Liver (tissue), 9 donors: Measurements from ENCODE around the gene ZDHHC18. TPM values are rescaled to one million over a fixed set of nuclear protein-coding genes. Genes with fewer than 3 reads are reported as not detected.

ENCODE experiments used
- DNase-seq: peaks from one replicate; pipeline ENCODE4 v3.0.0-alpha.2; 2017; ENCODE audit warnings: low spot score
- H3K27ac ChIP-seq, 2 donors: one replicate each; pipeline ENCODE4 v1.7.0; 2013; ENCODE audit warnings: inconsistent platforms in 2 of 2, low read length in 2 of 2, control low read depth in 1 of 2, low read depth in 1 of 2, mild to moderate bottlenecking in 1 of 2
- H3K27me3 ChIP-seq, 4 donors: one replicate each; pipeline versions ENCODE4 v1.6.1 to v1.7.0; 2013; ENCODE audit warnings: low read length in 3 of 4, inconsistent platforms in 1 of 4, mild to moderate bottlenecking in 1 of 4, moderate library complexity in 1 of 4; ENCODE audit not compliant: control insufficient read depth in 4 of 4, insufficient read depth in 4 of 4
- H3K36me3 ChIP-seq, 4 donors: one replicate each; pipeline versions ENCODE4 v1.6.1 to v1.7.0; 2013; ENCODE audit warnings: low read length in 3 of 4, mild to moderate bottlenecking in 3 of 4, low read depth in 1 of 4, moderate library complexity in 1 of 4; ENCODE audit not compliant: control insufficient read depth in 4 of 4, insufficient read depth in 3 of 4
- H3K4me1 ChIP-seq, 4 donors: one replicate each; pipeline versions ENCODE4 v1.6.1 to v1.7.0; 2013; ENCODE audit warnings: low read length in 3 of 4, mild to moderate bottlenecking in 3 of 4, moderate library complexity in 1 of 4; ENCODE audit not compliant: control insufficient read depth in 4 of 4, insufficient read depth in 4 of 4
- H3K4me3 ChIP-seq, 3 donors: one replicate each; pipeline versions ENCODE4 v1.6.1 to v1.7.0; 2013; ENCODE audit warnings: low read length in 3 of 3, control low read depth in 1 of 3, low read depth in 1 of 3, mild to moderate bottlenecking in 1 of 3
- H3K9ac ChIP-seq, 2 donors: one replicate each; pipeline ENCODE4 v1.7.0; 2013; ENCODE audit warnings: low read length in 2 of 2, mild to moderate bottlenecking in 2 of 2, moderate library complexity in 2 of 2, control low read depth in 1 of 2, low read depth in 1 of 2
- H3K9me3 ChIP-seq, 4 donors: one replicate each; pipeline versions ENCODE4 v1.6.1 to v1.7.0; 2013; ENCODE audit warnings: low read length in 3 of 4; ENCODE audit not compliant: control insufficient read depth in 4 of 4
- ATF3 ChIP-seq: IDR thresholded peaks from 2 replicates; pipeline ENCODE4 v1.6.1; 2016; ENCODE audit warnings: antibody characterized with exemption
- EGR1 ChIP-seq, 2 donors: IDR thresholded peaks; 2 replicates each; pipeline ENCODE4 v1.6.1; 2016 to 2018; ENCODE audit warnings: antibody characterized with exemption in 2 of 2, low read depth in 2 of 2
- FOXA1 ChIP-seq: IDR thresholded peaks from 2 replicates; pipeline ENCODE4 v1.6.1; 2016; ENCODE audit warnings: antibody characterized with exemption
- FOXA2 ChIP-seq: IDR thresholded peaks from 2 replicates; pipeline ENCODE4 v1.6.1; 2016; ENCODE audit warnings: antibody characterized with exemption
- GABPA ChIP-seq, 2 donors: IDR thresholded peaks in 1 of 2; conservative IDR thresholded peaks in 1 of 2; 2 replicates each; pipeline ENCODE4 v1.6.1; 2016; ENCODE audit warnings: antibody characterized with exemption in 2 of 2, mild to moderate bottlenecking in 1 of 2, moderate library complexity in 1 of 2
- HNF4A ChIP-seq, 2 donors: conservative IDR thresholded peaks; 2 replicates each; pipeline ENCODE4 v1.6.1; 2016; ENCODE audit warnings: antibody characterized with exemption in 2 of 2, mild to moderate bottlenecking in 2 of 2
- HNF4G ChIP-seq: IDR thresholded peaks from 2 replicates; pipeline ENCODE4 v1.6.1; 2016; ENCODE audit warnings: antibody characterized with exemption
- JUND ChIP-seq, 2 donors: IDR thresholded peaks; 2 replicates each; pipeline ENCODE4 v1.6.1; 2016; ENCODE audit warnings: antibody characterized with exemption in 2 of 2
- MAX ChIP-seq: IDR thresholded peaks from 2 replicates; pipeline ENCODE4 v1.6.1; 2016; ENCODE audit warnings: antibody characterized with exemption
- NR2F2 ChIP-seq: IDR thresholded peaks from 2 replicates; pipeline ENCODE4 v1.6.1; 2016; ENCODE audit warnings: antibody characterized with exemption
- RAD21 ChIP-seq, 2 donors: IDR thresholded peaks; 2 replicates each; pipeline ENCODE4 v1.6.1; 2016; ENCODE audit warnings: antibody characterized with exemption in 2 of 2, mild to moderate bottlenecking in 2 of 2
- RXRA ChIP-seq, 2 donors: IDR thresholded peaks; 2 replicates each; pipeline ENCODE4 v1.6.1; 2017 to 2018; ENCODE audit warnings: antibody characterized with exemption in 2 of 2, mild to moderate bottlenecking in 1 of 2
- SP1 ChIP-seq: IDR thresholded peaks from 2 replicates; pipeline ENCODE4 v1.6.1; 2018; ENCODE audit warnings: antibody characterized with exemption, mild to moderate bottlenecking
- TAF1 ChIP-seq: conservative IDR thresholded peaks from 2 replicates; pipeline ENCODE4 v1.6.1; 2016; ENCODE audit warnings: antibody characterized with exemption, mild to moderate bottlenecking
- YY1 ChIP-seq: IDR thresholded peaks from 2 replicates; pipeline ENCODE4 v1.6.1; 2016; ENCODE audit warnings: antibody characterized with exemption, mild to moderate bottlenecking
- WGBS: extraction: QIAGEN DNeasy Blood & Tissue Kit; methylation state at CpG from one replicate; pipeline ENCODE4 v1.1.7; 2013; 5-methylcytosine and 5-hydroxymethylcytosine counted together
- polyA plus RNA-seq, 2 donors: library from polyadenylated mRNA; stranded (reverse) in 1 of 2; unstranded in 1 of 2; fragments of 200-250 nt in 1 of 2; fragments of >200 nt in 1 of 2; fragmentation: Nextera tagmentation in 1 of 2; extraction: Ambion mirVana in 1 of 2; gene quantifications; one replicate each; pipeline versions ENCODE4 v1.2.1 to v1.2.3, GENCODE V29; 2013 to 2015
- total RNA-seq, 2 donors: library from RNA; depleted of rRNA; stranded (reverse); fragments of >200 nt; gene quantifications; one replicate each; pipeline ENCODE4 v1.2.3, GENCODE V29; 2014
- TF ChIP-seq, protein P1 (sequence below): IDR thresholded peaks from 2 replicates; pipeline ENCODE4 v1.6.1; 2016; ENCODE audit warnings: antibody characterized with exemption, mild to moderate bottlenecking
- TF ChIP-seq, protein P2 (sequence below): IDR thresholded peaks from 2 replicates; pipeline ENCODE4 v1.6.1; 2016; ENCODE audit warnings: antibody characterized with exemption
- TF ChIP-seq, protein P3 (sequence below): fragments of 150-350 bp; IDR thresholded peaks from 2 replicates; pipeline ENCODE4 v1.5.1; 2017; ENCODE audit warnings: improper control_type of control experiment, low read depth, low read length; ENCODE audit not compliant: missing input control
- donor health status: healthy.
- donor health status: healthy.
- donor health status: healthy.
- donor health status: healthy.
- donor health status: healthy.

ZDHHC18 gene
- total and polyA plus RNA-seq, 4 donors: 2.6 to 9.2 (median 7.9) TPM

DNA sequence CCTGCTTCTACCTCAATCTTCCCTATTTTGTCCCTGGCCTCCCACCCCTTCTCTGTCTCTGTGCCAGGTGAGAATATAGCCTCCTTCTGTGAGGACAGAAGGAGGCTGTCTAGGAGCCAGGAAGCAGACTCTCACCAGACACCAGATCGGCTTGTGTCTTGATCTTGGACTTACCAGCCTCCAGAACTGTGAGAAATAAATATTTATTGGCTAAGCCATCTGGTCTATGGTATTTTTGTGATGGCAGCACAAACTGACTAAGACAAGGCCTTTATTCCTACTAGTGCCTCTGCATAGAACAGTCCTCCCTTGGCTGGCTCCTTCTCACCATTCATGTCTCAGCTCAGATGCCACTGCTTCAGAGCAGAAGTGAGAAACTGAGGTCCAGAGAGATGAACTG is 61.7 kb downstream of the ZDHHC18 start:
- 91% methylated on average over 1 of the region's 1 CpG for WGBS
- H3K36me3 ChIP-seq: peaks cover 7 to 45% (median 36%) of the 10 kb centered on the region in 4 donors
- no peak for DNase-seq
- peaks cover 1 to 20% (median 17%) of the 10 kb centered on the region in 4 donors for H3K4me1 ChIP-seq
- no peak overlapping the region for H3K4me3 ChIP-seq
- H3K27ac ChIP-seq: no peak overlapping the region
- H3K9ac ChIP-seq: no peak overlapping the region
- TF ChIP-seq GABPA (IDR thresholded peaks at IDR 0.05 in 1 of 2, conservative IDR thresholded peaks at IDR 0.05 in 1 of 2) (no peak), RAD21 (IDR thresholded peaks at IDR 0.05) (no peak), HNF4A (conservative IDR thresholded peaks at IDR 0.05) (no peak), NR2F2 (no peak)
- no peaks in the 10 kb centered on the region for H3K9me3 ChIP-seq
- H3K27me3 ChIP-seq: no peaks in the 10 kb centered on the region

GRCh38 chr1:26889551-26890466 is 63.3 kb downstream of the ZDHHC18 start, which contains the start of gene GPN2:
TSS of gene GPN2 (minus strand) at chr1:26890283. CDS start at chr1:26890096, 187 bp downstream.
- Histone ChIP-seq H3K4me3 (peak within 1 kb of the TSS; percentile 71 to 81 (median 75)), H3K9ac (peak within 1 kb of the TSS; percentile 73 to 82), H3K36me3 (peaks cover 9 to 43% (median 31%) of the 10 kb centered on the region in 4 donors), H3K4me1 (peaks cover 1 to 20% (median 17%) of the 10 kb centered on the region in 4 donors), H3K9me3 (no peaks in the 10 kb centered on the region), H3K27ac (peak within 1 kb of the TSS; percentile 81 to 82), H3K27me3 (no peaks in the 10 kb centered on the region)
- DNase-seq: peak; percentile 86
- TF ChIP-seq FOXA1: no peak
- no peak for TF ChIP-seq JUND (IDR thresholded peaks at IDR 0.05)
- no peak for TF ChIP-seq FOXA2
- TF ChIP-seq, protein P1, sequence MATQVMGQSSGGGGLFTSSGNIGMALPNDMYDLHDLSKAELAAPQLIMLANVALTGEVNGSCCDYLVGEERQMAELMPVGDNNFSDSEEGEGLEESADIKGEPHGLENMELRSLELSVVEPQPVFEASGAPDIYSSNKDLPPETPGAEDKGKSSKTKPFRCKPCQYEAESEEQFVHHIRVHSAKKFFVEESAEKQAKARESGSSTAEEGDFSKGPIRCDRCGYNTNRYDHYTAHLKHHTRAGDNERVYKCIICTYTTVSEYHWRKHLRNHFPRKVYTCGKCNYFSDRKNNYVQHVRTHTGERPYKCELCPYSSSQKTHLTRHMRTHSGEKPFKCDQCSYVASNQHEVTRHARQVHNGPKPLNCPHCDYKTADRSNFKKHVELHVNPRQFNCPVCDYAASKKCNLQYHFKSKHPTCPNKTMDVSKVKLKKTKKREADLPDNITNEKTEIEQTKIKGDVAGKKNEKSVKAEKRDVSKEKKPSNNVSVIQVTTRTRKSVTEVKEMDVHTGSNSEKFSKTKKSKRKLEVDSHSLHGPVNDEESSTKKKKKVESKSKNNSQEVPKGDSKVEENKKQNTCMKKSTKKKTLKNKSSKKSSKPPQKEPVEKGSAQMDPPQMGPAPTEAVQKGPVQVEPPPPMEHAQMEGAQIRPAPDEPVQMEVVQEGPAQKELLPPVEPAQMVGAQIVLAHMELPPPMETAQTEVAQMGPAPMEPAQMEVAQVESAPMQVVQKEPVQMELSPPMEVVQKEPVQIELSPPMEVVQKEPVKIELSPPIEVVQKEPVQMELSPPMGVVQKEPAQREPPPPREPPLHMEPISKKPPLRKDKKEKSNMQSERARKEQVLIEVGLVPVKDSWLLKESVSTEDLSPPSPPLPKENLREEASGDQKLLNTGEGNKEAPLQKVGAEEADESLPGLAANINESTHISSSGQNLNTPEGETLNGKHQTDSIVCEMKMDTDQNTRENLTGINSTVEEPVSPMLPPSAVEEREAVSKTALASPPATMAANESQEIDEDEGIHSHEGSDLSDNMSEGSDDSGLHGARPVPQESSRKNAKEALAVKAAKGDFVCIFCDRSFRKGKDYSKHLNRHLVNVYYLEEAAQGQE: peak; percentile 78
- peak; percentile 64 for TF ChIP-seq MAX
- TF ChIP-seq, protein P2, sequence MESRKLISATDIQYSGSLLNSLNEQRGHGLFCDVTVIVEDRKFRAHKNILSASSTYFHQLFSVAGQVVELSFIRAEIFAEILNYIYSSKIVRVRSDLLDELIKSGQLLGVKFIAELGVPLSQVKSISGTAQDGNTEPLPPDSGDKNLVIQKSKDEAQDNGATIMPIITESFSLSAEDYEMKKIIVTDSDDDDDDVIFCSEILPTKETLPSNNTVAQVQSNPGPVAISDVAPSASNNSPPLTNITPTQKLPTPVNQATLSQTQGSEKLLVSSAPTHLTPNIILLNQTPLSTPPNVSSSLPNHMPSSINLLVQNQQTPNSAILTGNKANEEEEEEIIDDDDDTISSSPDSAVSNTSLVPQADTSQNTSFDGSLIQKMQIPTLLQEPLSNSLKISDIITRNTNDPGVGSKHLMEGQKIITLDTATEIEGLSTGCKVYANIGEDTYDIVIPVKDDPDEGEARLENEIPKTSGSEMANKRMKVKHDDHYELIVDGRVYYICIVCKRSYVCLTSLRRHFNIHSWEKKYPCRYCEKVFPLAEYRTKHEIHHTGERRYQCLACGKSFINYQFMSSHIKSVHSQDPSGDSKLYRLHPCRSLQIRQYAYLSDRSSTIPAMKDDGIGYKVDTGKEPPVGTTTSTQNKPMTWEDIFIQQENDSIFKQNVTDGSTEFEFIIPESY: peak; percentile 89
- peak; percentile 40 for TF ChIP-seq TAF1
- TF ChIP-seq HNF4G: no peak
- TF ChIP-seq HNF4A (conservative IDR thresholded peaks at IDR 0.05): no peak
- peak; percentile 76 to 95 for TF ChIP-seq GABPA (IDR thresholded peaks at IDR 0.05 in 1 of 2, conservative IDR thresholded peaks at IDR 0.05 in 1 of 2)
- peak in 1 of 2 donors; percentile 5 for TF ChIP-seq RAD21 (IDR thresholded peaks at IDR 0.05)
- peak; percentile 69 for TF ChIP-seq YY1
- no peak for TF ChIP-seq NR2F2
- TF ChIP-seq SP1: no peak
- no peak for TF ChIP-seq ATF3
- TF ChIP-seq, protein P3, sequence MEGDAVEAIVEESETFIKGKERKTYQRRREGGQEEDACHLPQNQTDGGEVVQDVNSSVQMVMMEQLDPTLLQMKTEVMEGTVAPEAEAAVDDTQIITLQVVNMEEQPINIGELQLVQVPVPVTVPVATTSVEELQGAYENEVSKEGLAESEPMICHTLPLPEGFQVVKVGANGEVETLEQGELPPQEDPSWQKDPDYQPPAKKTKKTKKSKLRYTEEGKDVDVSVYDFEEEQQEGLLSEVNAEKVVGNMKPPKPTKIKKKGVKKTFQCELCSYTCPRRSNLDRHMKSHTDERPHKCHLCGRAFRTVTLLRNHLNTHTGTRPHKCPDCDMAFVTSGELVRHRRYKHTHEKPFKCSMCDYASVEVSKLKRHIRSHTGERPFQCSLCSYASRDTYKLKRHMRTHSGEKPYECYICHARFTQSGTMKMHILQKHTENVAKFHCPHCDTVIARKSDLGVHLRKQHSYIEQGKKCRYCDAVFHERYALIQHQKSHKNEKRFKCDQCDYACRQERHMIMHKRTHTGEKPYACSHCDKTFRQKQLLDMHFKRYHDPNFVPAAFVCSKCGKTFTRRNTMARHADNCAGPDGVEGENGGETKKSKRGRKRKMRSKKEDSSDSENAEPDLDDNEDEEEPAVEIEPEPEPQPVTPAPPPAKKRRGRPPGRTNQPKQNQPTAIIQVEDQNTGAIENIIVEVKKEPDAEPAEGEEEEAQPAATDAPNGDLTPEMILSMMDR: no peak
- TF ChIP-seq EGR1 (IDR thresholded peaks at IDR 0.05; ENCODE audit: low read depth in 2 of 2): no peak
- no peak for TF ChIP-seq RXRA (IDR thresholded peaks at IDR 0.05)
- WGBS: 2% methylated on average over 89 of the region's 89 CpGs
